ENCODE measurements around the gene JAKMIP2.

GRCh38 chr5:147539053-147539452 is 243.5 kb downstream of the JAKMIP2 start:
- TF ChIP-seq CTCF (IDR thresholded peaks at IDR 0.05) (no peak), RFX5 (IDR thresholded peaks at IDR 0.05; ENCODE audit: low read length) (no peak), RCOR1 (IDR thresholded peaks at IDR 0.05; ENCODE audit: low read length) (no peak), MEF2A (IDR thresholded peaks at IDR 0.05; ENCODE audit: borderline replicate concordance, low read depth) (no peak), ELF1 (IDR thresholded peaks at IDR 0.05) (no peak), EP300 (IDR thresholded peaks at IDR 0.05; ENCODE audit: borderline replicate concordance in 1 of 2, low read depth in 1 of 2, low read length in 1 of 2) (no peak), TAF1 (IDR thresholded peaks at IDR 0.05; ENCODE audit: borderline replicate concordance, low read depth, low read length) (no peak), RXRA (IDR thresholded peaks at IDR 0.05; ENCODE audit: borderline replicate concordance, low read depth) (no peak), YY1 (IDR thresholded peaks at IDR 0.05; ENCODE audit: low read depth) (no peak), CHD2 (IDR thresholded peaks at IDR 0.05; ENCODE audit: low read length, partially characterized antibody) (no peak)
- TF ChIP-seq, protein P1, sequence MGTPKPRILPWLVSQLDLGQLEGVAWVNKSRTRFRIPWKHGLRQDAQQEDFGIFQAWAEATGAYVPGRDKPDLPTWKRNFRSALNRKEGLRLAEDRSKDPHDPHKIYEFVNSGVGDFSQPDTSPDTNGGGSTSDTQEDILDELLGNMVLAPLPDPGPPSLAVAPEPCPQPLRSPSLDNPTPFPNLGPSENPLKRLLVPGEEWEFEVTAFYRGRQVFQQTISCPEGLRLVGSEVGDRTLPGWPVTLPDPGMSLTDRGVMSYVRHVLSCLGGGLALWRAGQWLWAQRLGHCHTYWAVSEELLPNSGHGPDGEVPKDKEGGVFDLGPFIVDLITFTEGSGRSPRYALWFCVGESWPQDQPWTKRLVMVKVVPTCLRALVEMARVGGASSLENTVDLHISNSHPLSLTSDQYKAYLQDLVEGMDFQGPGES (IDR thresholded peaks at IDR 0.05; ENCODE audit: low read depth, low read length) = no peak
- TF ChIP-seq, protein P2, sequence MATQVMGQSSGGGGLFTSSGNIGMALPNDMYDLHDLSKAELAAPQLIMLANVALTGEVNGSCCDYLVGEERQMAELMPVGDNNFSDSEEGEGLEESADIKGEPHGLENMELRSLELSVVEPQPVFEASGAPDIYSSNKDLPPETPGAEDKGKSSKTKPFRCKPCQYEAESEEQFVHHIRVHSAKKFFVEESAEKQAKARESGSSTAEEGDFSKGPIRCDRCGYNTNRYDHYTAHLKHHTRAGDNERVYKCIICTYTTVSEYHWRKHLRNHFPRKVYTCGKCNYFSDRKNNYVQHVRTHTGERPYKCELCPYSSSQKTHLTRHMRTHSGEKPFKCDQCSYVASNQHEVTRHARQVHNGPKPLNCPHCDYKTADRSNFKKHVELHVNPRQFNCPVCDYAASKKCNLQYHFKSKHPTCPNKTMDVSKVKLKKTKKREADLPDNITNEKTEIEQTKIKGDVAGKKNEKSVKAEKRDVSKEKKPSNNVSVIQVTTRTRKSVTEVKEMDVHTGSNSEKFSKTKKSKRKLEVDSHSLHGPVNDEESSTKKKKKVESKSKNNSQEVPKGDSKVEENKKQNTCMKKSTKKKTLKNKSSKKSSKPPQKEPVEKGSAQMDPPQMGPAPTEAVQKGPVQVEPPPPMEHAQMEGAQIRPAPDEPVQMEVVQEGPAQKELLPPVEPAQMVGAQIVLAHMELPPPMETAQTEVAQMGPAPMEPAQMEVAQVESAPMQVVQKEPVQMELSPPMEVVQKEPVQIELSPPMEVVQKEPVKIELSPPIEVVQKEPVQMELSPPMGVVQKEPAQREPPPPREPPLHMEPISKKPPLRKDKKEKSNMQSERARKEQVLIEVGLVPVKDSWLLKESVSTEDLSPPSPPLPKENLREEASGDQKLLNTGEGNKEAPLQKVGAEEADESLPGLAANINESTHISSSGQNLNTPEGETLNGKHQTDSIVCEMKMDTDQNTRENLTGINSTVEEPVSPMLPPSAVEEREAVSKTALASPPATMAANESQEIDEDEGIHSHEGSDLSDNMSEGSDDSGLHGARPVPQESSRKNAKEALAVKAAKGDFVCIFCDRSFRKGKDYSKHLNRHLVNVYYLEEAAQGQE (IDR thresholded peaks at IDR 0.05; ENCODE audit: low read depth, low read length) = no peak
- TF ChIP-seq, protein P3, sequence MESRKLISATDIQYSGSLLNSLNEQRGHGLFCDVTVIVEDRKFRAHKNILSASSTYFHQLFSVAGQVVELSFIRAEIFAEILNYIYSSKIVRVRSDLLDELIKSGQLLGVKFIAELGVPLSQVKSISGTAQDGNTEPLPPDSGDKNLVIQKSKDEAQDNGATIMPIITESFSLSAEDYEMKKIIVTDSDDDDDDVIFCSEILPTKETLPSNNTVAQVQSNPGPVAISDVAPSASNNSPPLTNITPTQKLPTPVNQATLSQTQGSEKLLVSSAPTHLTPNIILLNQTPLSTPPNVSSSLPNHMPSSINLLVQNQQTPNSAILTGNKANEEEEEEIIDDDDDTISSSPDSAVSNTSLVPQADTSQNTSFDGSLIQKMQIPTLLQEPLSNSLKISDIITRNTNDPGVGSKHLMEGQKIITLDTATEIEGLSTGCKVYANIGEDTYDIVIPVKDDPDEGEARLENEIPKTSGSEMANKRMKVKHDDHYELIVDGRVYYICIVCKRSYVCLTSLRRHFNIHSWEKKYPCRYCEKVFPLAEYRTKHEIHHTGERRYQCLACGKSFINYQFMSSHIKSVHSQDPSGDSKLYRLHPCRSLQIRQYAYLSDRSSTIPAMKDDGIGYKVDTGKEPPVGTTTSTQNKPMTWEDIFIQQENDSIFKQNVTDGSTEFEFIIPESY (IDR thresholded peaks at IDR 0.05; ENCODE audit: borderline replicate concordance, low read depth) = no peak
- TF ChIP-seq, protein P4, sequence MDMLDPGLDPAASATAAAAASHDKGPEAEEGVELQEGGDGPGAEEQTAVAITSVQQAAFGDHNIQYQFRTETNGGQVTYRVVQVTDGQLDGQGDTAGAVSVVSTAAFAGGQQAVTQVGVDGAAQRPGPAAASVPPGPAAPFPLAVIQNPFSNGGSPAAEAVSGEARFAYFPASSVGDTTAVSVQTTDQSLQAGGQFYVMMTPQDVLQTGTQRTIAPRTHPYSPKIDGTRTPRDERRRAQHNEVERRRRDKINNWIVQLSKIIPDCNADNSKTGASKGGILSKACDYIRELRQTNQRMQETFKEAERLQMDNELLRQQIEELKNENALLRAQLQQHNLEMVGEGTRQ (IDR thresholded peaks at IDR 0.05; ENCODE audit: borderline replicate concordance, low read depth, low read length) = no peak
